Astrocyte of the hippocampus (primary cell): ENCODE measurements around the gene ZBTB40.

ENCODE experiments used
- DNase-seq: peaks from one replicate; pipeline ENCODE4 v3.0.0; 2011; ENCODE audit warnings: low read depth, low spot score

Gene ZBTB40

GRCh38 chr1:22531251-22531650, 79.6 kb downstream of the ZBTB40 start:
- no peak for DNase-seq

- DNase-seq = no peak
Observed at GRCh38 chr1:22533244-22533895, 81.7 kb downstream of the ZBTB40 start.

GRCh38 chr1:22534951-22535350, 83.3 kb downstream of the ZBTB40 start:
- DNase-seq = no peak

DNA sequence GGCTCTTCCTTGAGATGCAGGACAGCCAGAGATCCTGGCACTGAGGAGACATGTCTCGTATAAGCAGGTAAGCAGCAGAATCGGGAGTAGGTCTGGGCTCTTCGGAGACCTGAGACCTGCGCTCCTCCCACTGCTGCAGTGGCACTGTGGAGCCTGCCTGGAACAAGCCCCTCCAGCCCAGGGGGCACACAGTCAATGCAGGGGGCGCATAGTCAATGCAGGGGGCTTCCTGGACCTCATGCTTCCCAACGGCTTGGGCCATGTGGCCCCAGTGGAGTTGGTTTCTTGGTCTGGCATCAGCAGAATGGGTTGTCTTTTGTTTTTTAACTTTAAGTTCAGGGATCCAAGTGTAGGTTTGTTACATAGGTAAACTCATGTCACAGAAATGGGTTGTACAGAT, 83.7 kb downstream of the ZBTB40 start:
- DNase-seq = no peak

DNA sequence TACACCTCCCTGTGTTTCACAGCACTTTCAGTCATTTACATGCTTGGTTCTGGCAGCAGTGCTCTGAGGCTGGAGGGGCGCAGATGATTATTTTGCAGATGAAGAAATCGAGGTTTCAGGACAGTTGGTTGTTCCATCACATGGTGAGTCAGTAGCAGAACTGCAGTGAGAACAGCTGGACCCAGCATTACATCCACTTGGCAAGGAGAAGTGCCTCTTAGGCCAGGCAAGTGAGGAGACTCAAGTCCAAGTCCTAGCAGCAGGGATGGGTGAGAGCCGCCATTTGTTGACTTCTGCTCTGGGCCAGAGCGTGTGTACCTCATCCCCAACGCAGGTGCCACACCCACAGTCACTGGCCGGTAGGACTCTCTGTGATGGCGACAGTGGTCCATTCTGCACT, 84.9 kb downstream of the ZBTB40 start:
- no peak for DNase-seq

DNA sequence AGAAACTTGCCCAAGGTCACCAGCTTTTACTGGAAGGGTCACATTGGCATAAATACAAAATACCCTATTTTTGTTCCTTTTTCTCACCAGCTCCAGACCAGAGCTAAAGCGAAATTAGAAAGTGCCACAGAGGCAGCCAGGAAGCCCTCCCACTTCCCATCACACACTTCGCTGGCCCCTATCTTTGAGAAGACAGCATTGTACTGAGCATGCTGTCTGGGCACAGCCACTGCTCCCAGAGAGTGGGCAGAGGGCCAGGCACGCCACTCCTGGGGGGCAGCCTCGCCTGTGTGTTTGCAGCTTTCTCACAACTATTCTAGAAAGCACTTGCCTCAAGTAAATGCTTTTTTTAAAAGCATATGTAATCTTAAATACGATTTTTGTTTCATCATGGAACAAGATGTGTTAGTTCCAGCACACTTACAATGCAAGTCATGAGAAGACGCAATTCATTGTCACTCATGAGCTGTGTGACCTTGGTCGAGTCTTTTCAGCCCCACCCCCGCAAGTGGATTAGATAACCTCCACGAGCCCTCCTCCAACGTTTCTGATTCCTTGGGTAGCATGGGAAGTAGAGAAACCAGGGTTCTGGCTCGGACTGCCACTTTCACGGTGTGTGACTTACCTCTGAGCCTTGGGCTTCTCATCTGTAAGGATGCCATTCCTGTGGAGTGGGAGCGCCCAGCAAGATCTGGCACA, 85.9 kb downstream of the ZBTB40 start:
- no peak for DNase-seq

GRCh38 chr1:22539510-22540118, 88.0 kb downstream of the ZBTB40 start:
- DNase-seq = no peak

DNA sequence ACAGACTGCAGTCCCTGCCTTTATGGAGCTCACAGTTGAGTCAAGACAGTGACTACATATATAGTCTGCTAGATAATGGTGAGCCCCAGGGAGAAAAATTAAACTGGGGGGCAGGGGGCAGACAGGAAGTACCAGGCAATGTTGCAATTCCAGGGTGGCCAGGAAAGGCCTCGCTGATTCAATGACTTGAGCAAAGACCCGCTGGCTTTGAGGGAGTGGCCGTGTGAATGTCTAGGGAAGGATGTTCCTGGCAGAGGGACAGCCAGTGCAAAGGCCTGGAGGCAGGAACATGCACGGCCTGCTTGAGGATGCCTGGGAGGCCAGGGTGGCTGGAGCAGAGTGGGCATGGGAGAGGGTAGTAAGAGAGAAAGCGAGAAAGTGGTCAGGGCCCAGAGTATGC, 88.7 kb downstream of the ZBTB40 start:
- no peak for DNase-seq

- DNase-seq = no peak
Observed at GRCh38 chr1:22542886-22543285, 91.2 kb downstream of the ZBTB40 start.

- no peak for DNase-seq
Observed at GRCh38 chr1:22543679-22544078, 92.0 kb downstream of the ZBTB40 start.

DNA sequence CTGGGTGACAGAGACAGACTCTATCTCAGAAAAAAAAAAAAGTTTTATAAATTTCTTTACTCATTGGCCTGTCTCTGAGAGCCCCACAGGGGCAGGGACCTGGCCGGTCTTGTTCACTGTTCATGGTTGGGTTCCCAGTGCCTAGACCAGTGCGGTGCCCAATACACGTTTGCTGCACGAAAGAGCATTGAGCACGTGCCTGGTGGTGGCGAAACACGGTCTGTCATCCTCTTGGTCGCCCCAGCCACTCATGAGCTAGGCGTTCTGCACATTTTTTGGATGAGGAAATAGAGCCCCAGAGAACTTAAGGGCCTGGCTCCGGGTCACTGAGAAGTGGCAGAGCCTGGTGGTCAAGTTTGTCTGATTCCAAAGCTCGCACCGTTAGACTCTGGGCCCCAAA, 93.0 kb downstream of the ZBTB40 start:
- no peak for DNase-seq

- DNase-seq = no peak
Observed at GRCh38 chr1:22545141-22545540, 93.5 kb downstream of the ZBTB40 start.

DNA sequence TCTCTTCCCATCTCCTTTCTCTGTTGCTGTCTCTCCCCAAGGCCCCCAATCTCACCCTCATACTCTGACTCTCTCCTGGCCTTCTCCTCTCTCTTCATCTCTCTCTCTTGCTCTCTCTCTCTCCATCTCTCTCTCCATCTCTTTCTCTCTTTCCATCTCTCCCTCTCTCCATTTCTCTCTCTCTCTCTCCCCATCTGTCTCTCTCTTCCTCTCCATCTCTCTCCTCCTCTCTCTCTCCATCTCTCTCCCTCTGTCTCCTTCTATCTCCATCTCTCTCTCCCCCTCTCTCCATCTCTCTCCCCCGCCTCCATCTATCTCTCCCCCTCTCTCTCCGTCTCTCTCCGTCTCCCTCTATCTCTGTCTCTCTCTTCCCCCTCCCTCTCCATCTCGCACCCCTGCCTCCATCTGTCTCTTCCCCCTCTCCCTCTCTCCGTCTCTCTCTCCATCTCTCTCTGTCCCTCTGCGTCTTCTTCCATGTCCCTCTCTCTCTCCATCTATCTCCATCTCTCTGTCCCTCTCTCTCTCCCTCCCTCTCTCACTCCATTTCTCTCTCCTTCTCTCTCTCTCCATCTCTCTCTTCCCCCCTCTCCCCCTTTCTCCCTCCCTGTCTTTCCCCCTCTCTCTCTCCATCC, 95.7 kb downstream of the ZBTB40 start:
- DNase-seq = no peak

- DNase-seq = no peak
Observed at GRCh38 chr1:22547818-22548462, 96.3 kb downstream of the ZBTB40 start.

DNA sequence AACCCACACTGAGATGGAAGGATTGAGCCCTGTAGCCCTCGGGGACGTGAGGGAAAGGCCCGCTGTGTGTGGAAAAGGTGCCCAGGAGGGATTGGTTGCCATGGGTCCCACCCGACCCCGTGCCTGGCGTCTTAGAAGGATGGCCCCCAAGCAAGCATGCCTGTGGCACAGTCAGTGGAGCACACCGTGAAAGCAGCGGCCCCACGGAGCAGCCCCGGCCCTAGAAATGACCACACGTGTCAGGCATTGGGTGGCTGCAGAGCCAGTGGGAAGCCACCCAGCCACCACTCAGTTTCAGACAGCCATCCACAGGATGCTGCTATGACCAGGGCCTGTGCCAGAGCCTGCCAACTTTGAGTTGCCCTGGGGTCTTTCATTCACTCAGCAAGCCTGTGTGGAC, 98.4 kb downstream of the ZBTB40 start:
- DNase-seq = no peak

DNA sequence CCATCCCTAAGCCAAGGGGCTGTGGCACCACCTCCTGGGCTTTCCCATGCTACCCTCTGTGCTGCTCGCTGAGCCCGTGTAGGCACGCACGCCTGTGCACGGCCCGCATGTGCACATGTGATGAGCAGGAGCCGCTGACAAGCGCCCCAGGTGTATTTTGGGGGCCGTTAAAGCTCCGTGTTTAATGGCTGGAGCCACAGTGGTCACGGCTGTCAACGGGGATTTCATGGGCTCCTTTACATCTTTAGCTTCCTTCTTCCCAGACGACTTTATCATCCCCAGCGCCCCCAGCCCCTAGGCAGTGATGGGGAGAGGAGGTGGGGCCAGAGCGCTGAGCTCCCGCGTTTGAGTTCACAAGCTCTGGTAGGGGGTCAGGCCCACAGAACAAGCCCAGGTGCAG, 99.9 kb downstream of the ZBTB40 start:
- DNase-seq = no peak

GRCh38 chr1:22552021-22552420, 100.4 kb downstream of the ZBTB40 start:
- DNase-seq = no peak

DNA sequence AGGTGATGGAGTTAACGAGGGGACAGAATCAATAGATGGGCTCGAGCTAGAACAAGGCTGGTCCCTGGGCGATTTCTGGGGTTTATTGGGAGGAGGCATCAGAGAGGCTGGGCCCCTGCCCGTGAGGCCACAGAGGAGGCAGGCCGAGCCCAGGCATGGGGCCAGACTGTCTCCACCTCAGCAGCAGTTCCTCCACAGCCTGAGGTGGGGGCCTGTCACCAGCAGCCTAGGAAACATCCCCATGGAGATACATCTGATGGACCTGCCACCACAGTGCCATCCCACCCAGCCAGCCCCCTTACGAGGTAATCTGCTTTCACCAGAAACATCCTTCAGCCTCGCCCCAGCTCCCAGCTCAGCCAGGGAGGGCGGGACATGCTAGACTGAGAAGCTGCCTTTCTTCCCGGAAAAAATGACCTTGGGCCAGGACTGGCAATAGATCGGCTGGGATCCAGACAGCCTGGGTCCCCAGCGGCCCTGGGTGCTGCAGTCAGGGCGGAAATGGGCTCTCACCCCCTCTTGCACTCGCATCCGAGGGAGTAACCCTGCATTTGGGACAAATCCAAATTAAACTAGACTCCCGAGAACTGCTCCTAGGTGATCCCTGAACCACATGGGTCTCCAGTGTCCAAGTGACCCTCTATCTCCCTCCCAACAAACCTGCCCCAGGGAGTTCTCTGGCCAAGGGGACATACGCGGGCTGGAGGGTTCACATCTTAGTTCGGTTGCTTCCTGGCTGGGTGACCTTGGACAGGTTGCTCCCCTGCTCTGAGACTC, 101.6 kb downstream of the ZBTB40 start:
- no peak for DNase-seq

GRCh38 chr1:22553991-22554522, 102.4 kb downstream of the ZBTB40 start:
- no peak for DNase-seq

- no peak for DNase-seq
Observed at GRCh38 chr1:22555371-22555656, 103.7 kb downstream of the ZBTB40 start.

DNA sequence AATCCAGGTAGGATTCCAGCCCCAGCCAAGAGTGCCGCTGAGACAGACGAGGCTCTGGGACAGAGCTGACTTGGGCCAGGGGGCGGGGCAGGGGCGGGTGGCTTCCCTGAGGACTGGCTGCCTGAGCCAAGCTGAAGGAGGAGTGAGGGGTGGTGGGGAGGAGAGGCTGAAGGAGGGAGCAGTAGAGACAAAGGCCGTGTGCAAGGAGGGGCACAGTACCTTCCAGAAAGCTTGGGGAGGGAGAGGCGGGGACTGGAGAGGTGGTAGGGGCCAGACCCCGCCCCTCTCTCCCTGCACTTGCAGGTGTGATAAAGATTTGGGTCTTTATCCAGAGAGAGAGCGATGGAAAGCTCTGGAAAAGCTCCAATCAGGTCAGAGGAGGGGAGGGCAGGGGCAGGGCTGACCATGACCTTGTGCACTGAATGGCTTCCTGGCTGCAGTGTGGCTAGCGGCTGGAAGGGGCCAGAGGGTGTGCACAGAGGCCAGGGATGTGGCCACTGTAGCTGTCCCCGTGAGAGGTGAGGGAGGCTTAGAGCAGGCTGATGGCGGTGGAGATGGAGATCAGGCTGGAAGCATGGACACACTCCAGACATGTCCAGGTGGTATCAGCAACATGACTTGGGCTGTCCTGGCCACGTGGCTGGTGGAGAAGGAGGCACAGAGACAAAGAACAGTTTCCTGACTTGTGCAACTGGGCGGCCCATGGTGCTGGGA, 104.9 kb downstream of the ZBTB40 start:
- no peak for DNase-seq
